Gastrocnemius medialis (tissue), 4 donors: ENCODE results near the gene TCERG1L. TPM values are rescaled to one million over a fixed set of nuclear protein-coding genes. Genes with fewer than 3 reads are reported as not detected.

Source experiments
- ATAC-seq, 2 donors: fragments of 150-250 bp; one replicate each; pipeline ENCODE4 v1.9.1; 2016
- DNase-seq, 2 donors: peaks; one replicate each; pipeline ENCODE4 v3.0.0-alpha.2; 2019
- H3K27ac ChIP-seq, 4 donors: fragments of 200-600 bp; sonication (generic); 1 replicate in 1 of 4; 2 replicates in 3 of 4; pipeline ENCODE4 v1.5.1; 2016 to 2018; ENCODE audit warnings: mild to moderate bottlenecking in 2 of 4, moderate library complexity in 1 of 4
- H3K27me3 ChIP-seq, 3 donors: fragments of 200-600 bp; sonication (generic) in 2 of 3; 1 replicate in 1 of 3; 2 replicates in 2 of 3; pipeline versions ENCODE4 v1.5.1 to v1.6.0; 2016 to 2019; ENCODE audit warnings: mild to moderate bottlenecking in 1 of 3, moderate library complexity in 1 of 3
- H3K36me3 ChIP-seq, 2 donors: fragments of 200-600 bp; sonication (generic) in 1 of 2; one replicate each; pipeline ENCODE4 v1.5.1; 2017 to 2018
- H3K4me1 ChIP-seq, 2 donors: fragments of 200-600 bp; sonication (generic) in 1 of 2; one replicate each; pipeline ENCODE4 v1.5.1; 2016 to 2017; ENCODE audit warnings: mild to moderate bottlenecking in 2 of 2
- H3K4me3 ChIP-seq, 4 donors: fragments of 200-600 bp; sonication (generic) in 3 of 4; 1 replicate in 1 of 4; 2 replicates in 3 of 4; pipeline ENCODE4 v1.5.1; 2016 to 2019; ENCODE audit warnings: mild to moderate bottlenecking in 2 of 4
- H3K9me3 ChIP-seq, 3 donors: fragments of 200-600 bp; sonication (generic) in 2 of 3; 1 replicate in 1 of 3; 2 replicates in 2 of 3; pipeline ENCODE4 v1.5.1; 2016 to 2019
- CTCF ChIP-seq, 5 experiments: fragments of 450-650 bp in 3 of 5; fragments of 200-600 bp in 2 of 5; sonication (generic) in 2 of 5; IDR thresholded peaks in 4 of 5; conservative IDR thresholded peaks in 1 of 5; 1 replicate in 4 of 5; 2 replicates in 1 of 5; pipeline ENCODE4 v1.5.1; 2016 to 2019; ENCODE audit warnings: antibody characterized with exemption in 5 of 5, mild to moderate bottlenecking in 3 of 5, moderate library complexity in 3 of 5
- POLR2A ChIP-seq, 2 donors: fragments of 450-650 bp; IDR thresholded peaks; one replicate each; pipeline ENCODE4 v1.6.1; 2017; ENCODE audit warnings: antibody characterized with exemption in 2 of 2, mild to moderate bottlenecking in 2 of 2, moderate library complexity in 2 of 2
- in situ Hi-C, 4 donors: fragments of 200-750 bp; cut with MboI; loops; one replicate each; pipeline versions ENCODE4 v1.15.0 to v1.8.0; 2017; ENCODE audit warnings: low sequenced_read_pairs in 4 of 4
- intact Hi-C: fragments of 100-400 bp; cut with DNase I; formaldehyde crosslinking; loops from one replicate; pipeline ENCODE4 v1.15.1; 2023; ENCODE audit warnings: low total_unique reads
- total RNA-seq, 4 donors: library from RNA; depleted of rRNA; stranded (reverse); fragments of >200 nt; gene quantifications; one replicate each; pipeline versions ENCODE4 v1.1.0 to v1.2.3, GENCODE V29; 2016

Gene TCERG1L
- total RNA-seq, 4 donors from 2014 or later, result not detected

GRCh38 chr10:131094527-131095312 lies 216.8 kb downstream of the TCERG1L start:
- no peak for ATAC-seq
- in situ Hi-C loops, result no loop called here
- no peaks in the 10 kb centered on the region for H3K27me3 ChIP-seq
- no peak overlapping the region for H3K27ac ChIP-seq
- no peaks in the 10 kb centered on the region for H3K9me3 ChIP-seq
- no peaks in the 10 kb centered on the region for H3K36me3 ChIP-seq
- TF ChIP-seq CTCF (IDR thresholded peaks at IDR 0.05 in 4 of 5, conservative IDR thresholded peaks at IDR 0.05 in 1 of 5) (no peak), POLR2A (IDR thresholded peaks at IDR 0.05) (no peak)
- intact Hi-C loops, result no loop called here
- H3K4me3 ChIP-seq, result no peak overlapping the region
- DNase-seq, result no peak
- no peaks in the 10 kb centered on the region for H3K4me1 ChIP-seq

GRCh38 chr10:131093795-131094366 lies 217.6 kb downstream of the TCERG1L start:
- intact Hi-C loops (no loop called here), in situ Hi-C loops (no loop called here)
- Histone ChIP-seq H3K27ac (no peak overlapping the region), H3K27me3 (no peaks in the 10 kb centered on the region), H3K9me3 (no peaks in the 10 kb centered on the region), H3K4me1 (no peaks in the 10 kb centered on the region), H3K4me3 (no peak overlapping the region), H3K36me3 (no peaks in the 10 kb centered on the region)
- ATAC-seq, result no peak
- no peak for DNase-seq
- TF ChIP-seq CTCF (IDR thresholded peaks at IDR 0.05 in 4 of 5, conservative IDR thresholded peaks at IDR 0.05 in 1 of 5), result no peak
- TF ChIP-seq POLR2A (IDR thresholded peaks at IDR 0.05), result no peak

GRCh38 chr10:131093346-131093745 lies 218.2 kb downstream of the TCERG1L start:
- Histone ChIP-seq H3K4me3 (no peak overlapping the region), H3K27ac (no peak overlapping the region), H3K36me3 (no peaks in the 10 kb centered on the region), H3K4me1 (no peaks in the 10 kb centered on the region), H3K9me3 (no peaks in the 10 kb centered on the region), H3K27me3 (no peaks in the 10 kb centered on the region)
- intact Hi-C loops (no loop called here), in situ Hi-C loops (no loop called here)
- no peak for ATAC-seq
- no peak for TF ChIP-seq CTCF (IDR thresholded peaks at IDR 0.05 in 4 of 5, conservative IDR thresholded peaks at IDR 0.05 in 1 of 5)
- no peak for TF ChIP-seq POLR2A (IDR thresholded peaks at IDR 0.05)
- DNase-seq, result no peak

- intact Hi-C loops, result no loop called here
- DNase-seq, result no peak
- no peaks in the 10 kb centered on the region for H3K27me3 ChIP-seq
- H3K9me3 ChIP-seq, result no peaks in the 10 kb centered on the region
- no peak for TF ChIP-seq POLR2A (IDR thresholded peaks at IDR 0.05)
- no peak for TF ChIP-seq CTCF (IDR thresholded peaks at IDR 0.05 in 4 of 5, conservative IDR thresholded peaks at IDR 0.05 in 1 of 5)
- in situ Hi-C loops, result no loop called here
- H3K4me1 ChIP-seq, result no peaks in the 10 kb centered on the region
- ATAC-seq, result no peak
- no peaks in the 10 kb centered on the region for H3K36me3 ChIP-seq
- H3K27ac ChIP-seq, result no peak overlapping the region
- H3K4me3 ChIP-seq, result no peak overlapping the region
Measured at GRCh38 chr10:131092876-131093275, 218.6 kb downstream of the TCERG1L start.
